Anterior cingulate cortex (tissue), 58 donors: ENCODE measurements around the gene TRIM52.
"Not testable (repeated sequence)": the region's sequence is repeated elsewhere in the genome, so short reads cannot be mapped to it uniquely, and the experiment has no call there.

ENCODE experiments used
- DNase-seq, 58 donors: peaks; one replicate each; lab custom pipeline; 2025; lab: John Stamatoyannopoulos, UW

Gene TRIM52

DNA sequence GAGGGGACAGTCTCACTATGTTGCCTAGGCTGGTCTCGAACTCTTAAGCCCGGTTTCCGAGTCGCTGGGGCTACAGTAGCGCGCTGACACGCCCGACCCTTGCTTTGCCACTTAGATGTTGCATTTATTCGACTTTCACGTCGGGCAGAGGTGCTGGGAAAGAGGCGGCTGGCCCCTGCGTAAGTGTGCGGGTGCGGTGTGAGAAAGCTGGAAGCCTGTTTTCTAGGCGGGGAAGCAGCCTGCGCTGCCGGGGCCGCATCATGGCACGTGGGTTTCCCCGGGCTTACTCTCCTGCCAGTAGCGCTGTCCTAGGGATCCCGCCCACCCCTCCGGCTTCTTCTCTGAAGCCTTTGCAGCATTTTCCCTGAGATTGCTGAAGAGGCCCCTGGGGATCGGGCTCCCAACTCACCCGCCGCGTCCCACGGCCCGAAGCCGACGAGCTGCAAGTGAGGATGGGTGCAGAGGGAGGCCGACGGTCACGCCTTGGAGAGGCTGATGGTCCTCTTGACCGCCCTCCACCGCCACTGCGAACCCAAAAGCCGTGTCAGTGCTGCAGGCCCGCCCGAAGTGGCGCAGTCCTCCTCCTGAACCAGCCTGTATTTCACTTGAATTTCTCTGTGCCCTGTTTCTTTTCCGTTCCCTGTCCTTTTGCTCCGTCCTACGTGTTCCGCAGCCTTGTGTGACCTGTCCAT is 43.7 kb downstream of the TRIM52 start:
- no peak for DNase-seq

DNA sequence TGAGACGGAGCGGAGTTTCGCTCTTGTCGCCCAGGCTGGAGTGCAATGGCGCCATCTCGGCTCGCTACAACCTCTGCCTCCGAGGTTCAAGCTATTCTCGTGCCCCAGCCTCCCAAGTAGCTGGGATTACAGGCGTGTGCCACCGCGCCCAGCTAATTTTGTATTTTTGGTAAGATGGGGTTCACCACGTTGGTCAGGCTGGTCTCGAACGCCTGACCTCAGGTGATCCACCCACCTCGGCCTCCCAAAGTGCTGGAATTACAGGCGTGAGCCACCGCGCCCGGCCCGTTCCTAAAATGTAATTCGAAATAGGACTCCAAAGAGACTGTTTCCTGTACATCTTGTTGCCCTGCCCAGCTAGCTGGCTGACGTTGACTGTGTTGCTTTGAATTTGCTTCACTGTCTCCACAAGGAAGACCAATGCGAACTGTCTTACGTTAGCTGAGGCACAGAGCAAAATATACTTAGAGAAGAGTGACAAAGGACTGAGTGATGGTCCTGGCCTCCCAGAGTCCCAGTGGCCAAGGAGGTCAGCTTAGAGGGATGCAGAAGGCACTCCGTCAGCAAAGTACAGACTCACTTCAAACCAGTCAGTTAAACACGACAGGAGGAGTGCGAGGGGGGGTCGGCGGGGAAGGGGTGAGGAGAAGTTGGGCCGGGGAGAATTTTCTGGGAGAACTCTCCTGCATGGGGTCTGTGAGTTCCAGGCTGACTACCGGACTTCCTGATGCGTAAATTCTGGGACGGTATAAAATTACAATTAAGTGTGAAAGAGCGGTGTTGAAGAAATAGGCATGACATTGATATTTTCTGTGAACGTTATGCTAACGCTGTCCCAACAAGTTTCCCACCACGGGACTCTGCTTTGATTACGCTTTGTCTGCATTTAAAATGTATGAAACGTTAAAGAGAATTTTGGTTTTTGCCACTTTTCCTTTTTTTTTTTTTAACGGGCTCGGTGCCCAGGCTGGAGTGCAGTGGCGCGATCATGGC is 44.6 kb downstream of the TRIM52 start:
- DNase-seq = no peak

DNA sequence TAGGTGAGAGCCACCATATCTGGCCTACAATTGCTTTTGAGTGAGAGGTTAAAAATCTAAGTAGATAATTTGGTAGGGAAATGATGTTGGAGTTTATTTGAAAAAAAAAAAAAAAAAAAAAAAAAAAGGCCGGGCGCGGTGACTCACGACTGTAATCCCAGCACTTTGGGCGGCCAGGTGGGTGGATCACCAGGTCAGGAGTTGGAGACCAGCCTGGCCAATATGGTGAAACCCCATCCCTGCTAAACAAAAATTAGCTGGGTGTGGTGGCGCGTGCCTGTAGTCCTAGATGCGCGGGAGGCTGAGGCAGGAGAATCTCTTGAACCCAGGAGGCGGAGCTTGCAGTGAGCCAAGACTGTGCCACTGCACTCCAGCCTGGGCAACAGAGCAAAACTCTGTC is 46.7 kb downstream of the TRIM52 start:
- not testable (repeated sequence) for DNase-seq

DNA sequence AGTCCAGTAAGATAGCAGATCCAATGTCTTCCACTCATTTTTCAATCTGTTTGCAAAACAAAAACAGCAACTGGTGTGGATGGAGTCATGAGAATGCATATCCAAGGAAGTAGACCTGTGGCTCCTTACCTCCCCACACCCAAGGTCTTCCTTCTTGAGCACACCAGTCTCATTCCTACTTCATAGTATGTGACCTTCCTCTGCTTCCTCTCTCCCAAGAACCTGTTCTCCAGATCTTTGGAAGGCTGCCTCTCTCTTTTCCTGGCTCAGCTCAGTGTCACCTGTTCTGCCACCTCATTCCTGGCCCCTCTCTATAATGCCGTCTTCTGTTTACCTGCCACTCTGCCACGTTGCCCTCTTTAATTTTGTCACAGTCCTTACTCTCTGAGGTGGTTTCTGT is 48.0 kb downstream of the TRIM52 start:
- DNase-seq = no peak

DNA sequence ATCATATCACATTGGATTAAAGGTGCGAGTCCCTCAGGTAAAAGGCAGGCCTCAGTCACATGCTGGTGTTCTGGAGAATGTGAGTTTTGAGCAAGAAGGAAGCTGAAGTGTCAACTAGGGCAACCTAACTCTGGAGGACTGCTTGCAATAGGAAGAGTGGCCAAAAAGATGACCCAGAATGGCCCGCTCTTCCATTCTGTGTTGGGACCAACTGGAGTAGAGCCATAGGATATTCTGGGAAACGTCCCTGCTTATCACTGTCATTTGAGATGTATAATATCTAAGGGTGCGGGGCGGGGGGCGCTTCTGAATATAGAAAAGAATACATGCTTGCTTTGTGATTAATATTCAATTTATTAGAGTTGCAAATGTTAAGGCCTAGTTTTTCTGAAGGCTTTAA is 48.9 kb downstream of the TRIM52 start:
- no peak for DNase-seq

DNA sequence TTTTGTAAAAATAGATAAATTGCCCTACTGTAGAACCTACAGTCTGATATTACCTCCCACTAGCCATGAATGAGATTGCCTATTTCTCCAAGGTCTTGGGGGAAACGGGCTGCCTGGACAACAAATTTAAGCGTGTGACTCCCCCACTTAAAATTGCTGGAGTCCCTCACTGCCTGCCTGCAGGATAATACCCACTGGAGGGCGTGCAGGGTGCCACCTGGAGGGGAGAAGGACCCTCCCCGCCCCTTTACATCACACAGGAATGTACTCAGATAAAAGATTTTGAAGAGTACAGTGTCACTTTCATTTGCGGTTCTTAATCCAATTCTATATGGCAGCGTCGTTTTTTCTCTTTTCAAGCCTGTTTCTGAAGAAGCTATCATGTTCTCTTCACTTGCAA is 49.7 kb downstream of the TRIM52 start:
- no peak for DNase-seq

DNA sequence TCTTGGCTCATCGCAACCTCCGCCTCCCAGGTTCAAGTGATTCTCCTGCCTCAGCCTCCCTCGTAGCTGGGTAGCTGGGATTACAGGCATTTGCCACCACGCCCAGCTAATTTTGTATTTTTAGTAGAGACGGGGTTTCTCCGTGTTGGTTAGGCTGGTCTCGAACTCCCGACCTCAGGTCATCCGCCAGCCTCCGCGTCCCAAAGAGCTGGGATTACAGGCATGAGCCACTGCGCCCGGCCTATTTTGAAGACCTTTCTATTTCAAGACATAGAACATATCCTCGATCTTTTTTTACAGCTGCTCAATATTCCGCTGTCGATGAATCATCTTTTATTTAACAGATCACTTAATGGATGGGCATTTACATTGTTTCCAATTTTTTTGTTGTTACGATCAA is 50.2 kb downstream of the TRIM52 start:
- not testable (repeated sequence) for DNase-seq

DNA sequence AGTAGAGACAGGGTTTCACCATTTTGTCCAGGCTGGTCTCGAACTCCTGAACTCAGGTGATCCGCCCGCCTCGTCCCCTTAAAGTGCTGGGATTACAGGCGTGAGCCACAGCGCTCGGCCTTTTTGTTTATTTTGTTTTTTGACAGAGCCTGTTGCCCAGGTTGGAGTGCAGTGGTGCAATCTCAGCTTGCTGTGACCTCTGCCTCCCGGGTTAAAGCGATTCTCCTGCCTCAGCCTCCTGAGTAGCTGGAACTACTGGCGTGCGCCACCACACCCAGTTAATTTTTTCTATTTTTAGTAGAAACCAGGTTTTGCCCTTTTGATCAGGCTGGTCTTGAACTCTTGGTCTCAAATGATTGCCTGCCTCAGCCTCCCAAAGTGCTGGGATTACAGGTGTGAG is 50.8 kb downstream of the TRIM52 start:
- not testable (repeated sequence) for DNase-seq

DNA sequence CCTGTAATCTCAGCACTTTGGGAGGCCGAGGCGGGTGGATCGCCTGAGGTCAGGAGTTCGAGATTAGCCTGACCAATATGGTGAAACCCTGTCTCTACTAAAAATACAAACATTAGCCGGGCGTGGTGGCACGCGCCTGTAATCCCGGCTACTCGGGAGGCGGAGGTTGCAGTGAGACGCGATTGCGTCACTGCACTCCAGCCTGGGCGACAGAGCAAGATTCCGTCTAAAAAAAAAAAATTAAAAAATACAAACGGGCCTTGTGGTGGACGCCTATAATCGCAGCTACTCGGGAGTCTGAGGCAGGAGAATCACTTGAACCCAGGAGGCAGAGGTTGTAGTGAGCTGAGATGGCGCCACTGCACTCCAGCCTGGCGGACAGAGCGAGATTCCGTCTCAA is 51.9 kb downstream of the TRIM52 start:
- not testable (repeated sequence) for DNase-seq

DNA sequence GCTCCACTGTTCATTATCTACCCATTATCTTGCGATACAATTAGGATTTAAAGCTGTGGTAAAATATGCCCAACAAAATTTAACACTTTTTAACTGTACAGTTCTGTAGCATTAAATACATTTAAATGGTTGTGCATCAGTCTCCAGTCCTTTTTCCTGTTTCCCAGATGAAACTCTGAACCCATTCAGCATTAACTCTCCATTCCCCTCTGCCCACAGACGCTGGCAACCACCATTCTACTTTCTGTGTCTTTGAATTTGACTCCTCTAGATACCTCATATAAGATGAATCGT is 53.0 kb downstream of the TRIM52 start:
- no peak for DNase-seq

DNA sequence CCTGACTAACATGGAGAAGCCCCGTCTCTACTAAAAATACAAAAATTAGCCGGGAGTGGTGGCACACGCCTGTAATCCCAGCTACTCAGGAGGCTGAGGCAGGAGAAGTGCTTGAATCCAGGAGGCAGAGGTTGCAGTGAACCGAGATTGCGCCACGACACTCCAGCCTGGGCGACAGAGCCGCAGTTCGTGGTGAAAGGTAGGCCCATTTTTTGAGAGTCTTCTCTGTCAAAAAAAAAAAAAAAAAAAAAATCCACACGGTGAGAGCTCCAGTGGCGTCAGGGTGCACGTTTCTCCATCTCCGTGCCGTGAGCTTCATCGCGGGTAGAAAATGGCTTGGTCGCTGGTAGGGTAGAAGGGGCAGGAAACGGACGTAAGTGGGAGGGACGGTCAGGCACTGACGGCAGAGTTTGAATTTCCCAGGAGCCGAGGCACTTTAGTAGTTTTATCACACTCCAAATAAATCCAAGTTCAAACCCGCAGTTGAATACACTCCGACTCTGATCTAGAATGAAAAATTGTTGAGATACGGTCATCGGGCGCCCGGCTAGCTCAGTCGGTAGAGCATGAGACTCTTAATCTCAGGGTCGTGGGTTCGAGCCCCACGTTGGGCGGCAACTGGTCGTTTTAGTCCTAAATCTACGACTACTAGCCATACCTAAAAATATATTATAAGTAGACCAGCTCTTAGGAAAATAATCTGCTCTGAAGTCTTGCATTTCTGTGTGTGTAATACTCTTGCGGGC is 53.6 kb downstream of the TRIM52 start:
- no peak for DNase-seq

DNA sequence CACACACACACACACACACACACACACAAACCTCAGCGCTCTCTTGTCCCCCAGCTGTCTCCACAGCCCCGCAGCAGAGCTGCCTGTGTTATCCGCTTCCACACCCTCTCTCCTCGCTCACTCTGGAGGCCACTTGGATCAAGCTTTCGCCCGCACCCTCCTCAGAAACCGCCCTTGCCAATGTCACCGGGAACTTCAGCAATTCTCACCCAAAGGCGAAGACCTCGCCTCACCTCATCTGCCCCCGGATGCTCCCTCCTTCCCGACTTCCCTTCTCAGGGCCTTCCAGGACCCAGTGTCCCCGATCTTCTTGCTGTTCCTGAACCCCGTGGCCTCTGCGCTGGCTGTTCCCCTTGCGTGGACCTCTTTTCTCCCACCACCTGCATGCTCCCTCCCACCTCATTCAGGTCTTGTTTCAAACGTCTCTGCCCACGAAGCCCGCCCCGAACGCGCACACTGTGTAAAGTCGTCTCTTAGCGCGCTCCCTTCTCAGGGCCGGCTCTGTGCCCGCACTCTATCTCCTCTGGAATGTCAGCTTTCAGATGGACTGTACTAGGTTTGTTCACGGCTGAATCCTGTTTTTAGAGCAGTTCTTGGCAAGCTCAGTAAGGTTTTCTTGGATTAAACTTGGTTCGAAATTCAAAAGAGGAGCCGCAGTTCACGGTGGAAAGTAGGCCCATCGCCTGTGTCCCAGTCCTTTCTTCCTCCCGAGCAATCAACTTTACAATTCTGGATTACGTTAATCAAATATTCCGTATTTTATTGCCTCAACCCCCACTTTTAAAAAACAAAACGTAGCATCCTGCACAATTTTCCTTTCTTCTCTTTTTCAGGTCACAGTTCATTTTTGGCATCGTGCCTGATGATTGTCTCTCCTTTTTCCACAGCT is 54.9 kb downstream of the TRIM52 start:
- no peak for DNase-seq
